DMS153 treated with DMSO at 0.1 percent for 48 hours (cell line): ENCODE results near the gene CHTOP.
"Not testable (repeated sequence)": the region's sequence is repeated elsewhere in the genome, so short reads cannot be mapped to it uniquely, and the experiment has no call there.

ENCODE experiments used
- DNase-seq: peaks from one replicate; lab custom pipeline; 2025; ENCODE audit not compliant: unreplicated experiment; lab: John Stamatoyannopoulos, UW

CHTOP gene

GRCh38 chr1:153631047-153632022, 2.5 kb upstream of the CHTOP start:
- no peak for DNase-seq

- DNase-seq = no peak
Observed at GRCh38 chr1:153633161-153633753, 609 bp upstream of the CHTOP start.

GRCh38 chr1:153635872-153636271, 2.0 kb downstream of the CHTOP start:
- no peak for DNase-seq

GRCh38 chr1:153636312-153636711, 2.4 kb downstream of the CHTOP start:
- no peak for DNase-seq

- DNase-seq = no peak
Observed at GRCh38 chr1:153638261-153638660, 4.4 kb downstream of the CHTOP start.

GRCh38 chr1:153639280-153639679, 5.4 kb downstream of the CHTOP start:
- no peak for DNase-seq

- DNase-seq = not testable (repeated sequence)
Observed at GRCh38 chr1:153640213-153640612, 6.3 kb downstream of the CHTOP start.

GRCh38 chr1:153640861-153641260, 7.0 kb downstream of the CHTOP start:
- DNase-seq = no peak

- no peak for DNase-seq
Observed at GRCh38 chr1:153642161-153642560, 8.3 kb downstream of the CHTOP start.

- no peak for DNase-seq
Observed at GRCh38 chr1:153643100-153643499, 9.2 kb downstream of the CHTOP start.

- no peak for DNase-seq
Observed at GRCh38 chr1:153643816-153644215, 9.9 kb downstream of the CHTOP start.

GRCh38 chr1:153646672-153647345, 12.9 kb downstream of the CHTOP start:
- no peak for DNase-seq

- no peak for DNase-seq
Observed at GRCh38 chr1:153647346-153647714, 13.5 kb downstream of the CHTOP start.

GRCh38 chr1:153648000-153648643, 14.3 kb downstream of the CHTOP start:
- DNase-seq = no peak

GRCh38 chr1:153649137-153649862, 15.4 kb downstream of the CHTOP start:
- no peak for DNase-seq

- DNase-seq = no peak
Observed at GRCh38 chr1:153649863-153650235, 16.0 kb downstream of the CHTOP start.

GRCh38 chr1:153651771-153652170, 17.9 kb downstream of the CHTOP start:
- no peak for DNase-seq

GRCh38 chr1:153652805-153653500, 19.1 kb downstream of the CHTOP start:
- no peak for DNase-seq

- DNase-seq = no peak
Observed at GRCh38 chr1:153655333-153655732, 21.5 kb downstream of the CHTOP start.
